WTC11 (cell line): ENCODE results near the gene ANKIB1. TPM values are rescaled to one million over a fixed set of nuclear protein-coding genes. Genes with fewer than 3 reads are reported as not detected.

ENCODE experiments used
- ATAC-seq: fragments of 200-7000 bp; cut with Tn5 transposase; 2 replicates; pipeline ENCODE4 v1.10.0; 2021; ENCODE audit warnings: mild to moderate bottlenecking, moderate library complexity
- CTCF ChIA-PET: fragments of 300-600 bp; sonication (Branson Sonifier 250); formaldehyde crosslinking; loops from one replicate; lab custom pipeline; 2021; ENCODE audit warnings: antibody characterized with exemption; lab: Charles Lee
- POLR2A ChIA-PET: fragments of 350-600 bp; sonication (Branson Sonifier 250); formaldehyde crosslinking; loops from one replicate; lab custom pipeline; 2021; ENCODE audit warnings: antibody characterized with exemption; lab: Charles Lee
- DNase-seq: peaks from one replicate; pipeline ENCODE4 v3.0.0; 2021; ENCODE audit warnings: low spot score
- H3K27ac Mint-ChIP-seq: 2 replicates; pipeline ENCODE4 v1.8.0; 2021; ENCODE audit warnings: mixed read lengths
- H3K27me3 Mint-ChIP-seq: 2 replicates; pipeline ENCODE4 v1.8.0; 2021; ENCODE audit warnings: low read depth, mild to moderate bottlenecking, moderate library complexity, mixed read lengths
- H3K36me3 Mint-ChIP-seq: 2 replicates; pipeline ENCODE4 v1.8.0; 2021; ENCODE audit warnings: mixed read lengths
- H3K4me1 Mint-ChIP-seq: 2 replicates; pipeline ENCODE4 v1.8.0; 2022; ENCODE audit warnings: mixed read lengths
- H3K4me3 Mint-ChIP-seq: 2 replicates; pipeline ENCODE4 v1.8.0; 2021; ENCODE audit warnings: mild to moderate bottlenecking, moderate library complexity, mixed read lengths
- H3K9me3 Mint-ChIP-seq: 2 replicates; pipeline ENCODE4 v1.8.0; 2021; ENCODE audit warnings: mixed read lengths
- GABPB1 ChIP-seq: sonication (generic); formaldehyde crosslinking; IDR thresholded peaks from 2 replicates; pipeline ENCODE4 v1.8.1; 2023; ENCODE audit warnings: mild to moderate bottlenecking, missing genetic modification reagents
- ZMAT4 ChIP-seq: fragments of 250-450 bp; sonication (Bioruptor Pico); IDR thresholded peaks from 2 replicates; pipeline ENCODE4 v1.9.0; 2021; ENCODE audit warnings: mild to moderate bottlenecking
- microRNA-seq: library from miRNA; unstranded; fragments of <30 nt; microRNA quantifications from one replicate; pipeline ENCODE4 v1.2.0, GENCODE V29; 2022; ENCODE audit warnings: borderline number of aligned reads
- total RNA-seq: library from RNA; stranded (reverse); gene quantifications from 3 replicates; pipeline ENCODE4 v1.2.3, GENCODE V29; 2021

Gene ANKIB1
- total RNA-seq, 1 experiment from 2014 or later: 38.5 TPM

- Mint-ChIP-seq H3K27ac (peak overlapping the region; percentile 72), H3K9me3 (peaks cover 3% of the 10 kb centered on the region), H3K4me1 (peaks cover 9% of the 10 kb centered on the region), H3K36me3 (peaks cover 36% of the 10 kb centered on the region), H3K27me3 (no peaks in the 10 kb centered on the region), H3K4me3 (peak overlapping the region; percentile 77)
- no peak for DNase-seq
- TF ChIP-seq ZMAT4 (CRISPR knock-in tag): no peak
- TF ChIP-seq GABPB1 (CRISPR knock-in tag): peak; percentile 20; the same call in 1 of the 2 replicates
- peak; percentile 19 for ATAC-seq
- ChIA-PET CTCF (interaction anchor here (1.0 to 6.1 kb wide), 12 partner anchors 11 to 313 kb away, joined by 3 to 177 read pairs (median 14); partner anchors contain the start of genes ANKIB1, CYP51A1, KRIT1 and LRRD1), POLR2A (interaction anchor here (1.4 to 2.4 kb wide), 3 partner anchors 10 to 203 kb away, joined by 3 to 13 read pairs (median 10); partner anchors contain the start of genes ANKIB1 and KRIT1)
Observed at GRCh38 chr7:92448205-92448747, 202.5 kb downstream of the ANKIB1 start.

Small RNA genes within 50 kb of the gene (microRNA-seq; reads per million reads assigned to microRNA genes)
- gene MIR1285-1: not detected

Other genes starting within 250 kb of the ANKIB1 start
- 81.4 to 85.1 TPM (median 84.1 TPM) in 3 replicates for gene CYP51A1, start 111.5 kb upstream of the ANKIB1 start, total RNA-seq
- gene LRRD1, start 66.8 kb upstream of the ANKIB1 start, total RNA-seq: not detected in 3 replicates
- 30.7 to 37.8 TPM (median 34.1 TPM) in 3 replicates for gene KRIT1, start 60 bp upstream of the ANKIB1 start, total RNA-seq
- 34.4 to 37.6 TPM (median 36.4 TPM) in 3 replicates for gene GATAD1, start 201.5 kb downstream of the ANKIB1 start, total RNA-seq
- 0.07 to 0.14 TPM in 2 of 3 replicates, not detected in the other for gene ERVW-1, start 232.0 kb downstream of the ANKIB1 start, total RNA-seq